Measurements from ENCODE around the gene ZNF358. TPM values are rescaled to one million over a fixed set of nuclear protein-coding genes. Genes with fewer than 3 reads are reported as not detected.

ZNF358 gene
- total RNA-seq, 4 donors from 2014 or later = 50.2 to 72.7 (median 69.1) TPM

DNA sequence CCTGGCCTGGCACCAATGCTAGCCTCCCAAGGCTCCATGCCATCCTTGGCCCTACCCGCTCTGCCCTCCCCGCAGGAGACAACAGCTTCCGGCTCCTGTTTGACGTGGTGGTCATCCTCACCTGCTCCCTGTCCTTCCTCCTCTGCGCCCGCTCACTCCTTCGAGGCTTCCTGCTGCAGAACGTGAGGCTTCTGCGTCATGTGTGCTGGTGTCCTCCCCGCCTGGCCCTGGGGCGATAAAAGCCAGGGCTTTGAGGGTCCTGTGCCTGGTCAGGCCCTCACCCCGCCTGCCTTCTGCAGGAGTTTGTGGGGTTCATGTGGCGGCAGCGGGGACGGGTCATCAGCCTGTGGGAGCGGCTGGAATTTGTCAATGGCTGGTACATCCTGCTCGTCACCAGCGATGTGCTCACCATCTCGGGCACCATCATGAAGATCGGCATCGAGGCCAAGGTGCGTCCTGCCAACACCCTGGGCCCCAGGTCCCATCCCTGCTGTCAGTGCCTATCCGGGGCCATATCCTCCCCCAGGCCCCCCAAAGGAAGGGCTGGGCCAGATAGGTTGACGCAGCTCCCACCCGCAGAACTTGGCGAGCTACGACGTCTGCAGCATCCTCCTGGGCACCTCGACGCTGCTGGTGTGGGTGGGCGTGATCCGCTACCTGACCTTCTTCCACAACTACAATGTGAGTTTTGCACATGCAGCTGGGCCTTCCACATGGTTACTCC is 12.8 kb downstream of the ZNF358 start:
- in situ Hi-C loops (cut with MboI; ENCODE audit: low pct_ligation_motif_present in 1 of 4, low pct_unique_long_range_greater_than_20kb in 1 of 4, low sequenced_read_pairs in 3 of 4) = no loop called here
- WGBS, 2 donors (ENCODE audit: low coverage in 1 of 2) = 92% methylated on average over 32 of the region's 32 CpGs; no CpG with 5 or more reads in 1 of the 2 donors

DNA sequence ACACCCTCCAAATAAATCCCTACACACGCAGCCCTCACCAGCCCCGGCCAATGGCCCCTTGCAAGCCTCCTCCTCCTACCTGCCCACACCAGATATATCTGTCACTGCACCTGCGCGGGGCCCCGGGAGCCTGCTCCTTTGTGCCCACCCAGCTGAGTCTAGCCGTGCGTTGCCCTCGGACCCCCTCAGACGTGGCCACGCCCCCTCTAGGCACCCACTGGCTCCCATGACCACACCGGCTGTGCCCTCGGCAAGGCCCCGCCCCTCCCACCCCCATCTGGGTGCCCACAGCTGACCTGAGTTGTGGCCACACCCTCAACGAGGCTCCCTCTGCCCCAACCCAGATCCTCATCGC is 13.3 kb downstream of the ZNF358 start:
- TF ChIP-seq POLR2AphosphoS5 (IDR thresholded peaks at IDR 0.05) = no peak
- TF ChIP-seq EP300 (IDR thresholded peaks at IDR 0.05; ENCODE audit: low read depth) = no peak
- TF ChIP-seq CTCF (IDR thresholded peaks at IDR 0.05) = no peak
- Histone ChIP-seq H3K27me3 (no peaks in the 10 kb centered on the region), H3K9me3 (no peaks in the 10 kb centered on the region), H3K36me3 (no peaks in the 10 kb centered on the region), H3K4me3 (no peak overlapping the region), H3K4me1 (peaks cover 0 to 7% (median 5%) of the 10 kb centered on the region in 4 donors), H3K27ac (no peak overlapping the region)
- WGBS, 2 donors (ENCODE audit: low coverage in 1 of 2) = 83% methylated on average over 14 of the region's 15 CpGs; no CpG with 5 or more reads in 1 of the 2 donors
- intact Hi-C loops (cut with DNase I; ENCODE audit: low total_unique reads) = no loop called here
- in situ Hi-C loops (cut with MboI; ENCODE audit: low pct_ligation_motif_present in 1 of 4, low pct_unique_long_range_greater_than_20kb in 1 of 4, low sequenced_read_pairs in 3 of 4) = no loop called here
- DNase-seq = no peak

More for the DNA sequence above, 12.8 kb downstream of the ZNF358 start:
- Histone ChIP-seq H3K4me1 (peaks cover 0 to 8% (median 7%) of the 10 kb centered on the region in 4 donors), H3K27me3 (no peaks in the 10 kb centered on the region), H3K9me3 (no peaks in the 10 kb centered on the region), H3K4me3 (no peak overlapping the region), H3K27ac (no peak overlapping the region), H3K36me3 (no peaks in the 10 kb centered on the region)
- intact Hi-C loops (cut with DNase I; ENCODE audit: low total_unique reads) = no loop called here
- TF ChIP-seq POLR2A (IDR thresholded peaks at IDR 0.05) = no peak
- no peak for TF ChIP-seq POLR2AphosphoS5 (IDR thresholded peaks at IDR 0.05)
- TF ChIP-seq CTCF (IDR thresholded peaks at IDR 0.05) = no peak
- no peak for TF ChIP-seq EP300 (IDR thresholded peaks at IDR 0.05; ENCODE audit: low read depth)
- no peak for DNase-seq

DNA sequence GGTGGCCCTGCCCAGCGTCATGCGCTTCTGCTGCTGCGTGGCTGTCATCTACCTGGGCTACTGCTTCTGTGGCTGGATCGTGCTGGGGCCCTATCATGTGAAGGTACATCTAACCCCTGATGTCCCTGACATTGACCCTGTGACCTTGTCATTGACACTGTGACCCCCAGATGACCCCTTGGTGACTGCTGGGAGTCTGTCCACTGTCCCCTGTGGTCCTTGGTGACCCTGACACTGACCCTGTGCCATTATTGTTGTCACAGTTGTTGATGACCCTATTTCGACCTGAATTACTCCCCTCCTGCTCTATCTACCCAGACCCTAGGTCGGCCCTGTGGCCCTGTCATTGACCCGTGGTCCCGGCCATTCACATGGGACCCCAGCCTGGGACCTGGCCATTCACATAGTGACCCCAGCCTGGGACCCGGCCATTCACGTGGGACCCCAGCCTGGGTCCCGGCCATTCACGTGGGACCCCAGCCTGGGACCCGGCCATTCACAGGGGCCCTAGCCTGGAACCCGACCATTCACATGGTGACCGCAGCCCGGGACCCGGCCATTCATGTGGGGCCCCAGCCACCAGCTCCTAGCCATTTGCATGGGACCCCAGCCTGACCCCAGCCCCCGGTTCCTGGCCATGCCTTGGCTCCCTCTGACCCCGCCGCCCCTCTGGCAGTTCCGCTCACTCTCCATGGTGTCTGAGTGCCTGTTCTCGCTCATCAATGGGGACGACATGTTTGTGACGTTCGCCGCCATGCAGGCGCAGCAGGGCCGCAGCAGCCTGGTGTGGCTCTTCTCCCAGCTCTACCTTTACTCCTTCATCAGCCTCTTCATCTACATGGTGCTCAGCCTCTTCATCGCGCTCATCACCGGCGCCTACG is 13.9 kb downstream of the ZNF358 start:
- TF ChIP-seq EP300 (IDR thresholded peaks at IDR 0.05; ENCODE audit: low read depth) (no peak), POLR2A (IDR thresholded peaks at IDR 0.05) (no peak), POLR2AphosphoS5 (IDR thresholded peaks at IDR 0.05) (no peak)
- in situ Hi-C loops (cut with MboI; ENCODE audit: low pct_ligation_motif_present in 1 of 4, low pct_unique_long_range_greater_than_20kb in 1 of 4, low sequenced_read_pairs in 3 of 4) (no loop called here), intact Hi-C loops (cut with DNase I; ENCODE audit: low total_unique reads) (loop anchor here (10.0 kb wide), 1 partner anchor 135 kb away; no protein-coding TSS in a partner anchor)
- no peak for DNase-seq
- Histone ChIP-seq H3K9me3 (no peaks in the 10 kb centered on the region), H3K27me3 (no peaks in the 10 kb centered on the region), H3K4me3 (no peak overlapping the region), H3K27ac (no peak overlapping the region), H3K4me1 (peaks cover 0 to 9% (median 5%) of the 10 kb centered on the region in 4 donors), H3K36me3 (no peaks in the 10 kb centered on the region)
- WGBS, 2 donors (ENCODE audit: low coverage in 1 of 2) = 95% methylated on average over 29 of the region's 33 CpGs; no CpG with 5 or more reads in 1 of the 2 donors

DNA sequence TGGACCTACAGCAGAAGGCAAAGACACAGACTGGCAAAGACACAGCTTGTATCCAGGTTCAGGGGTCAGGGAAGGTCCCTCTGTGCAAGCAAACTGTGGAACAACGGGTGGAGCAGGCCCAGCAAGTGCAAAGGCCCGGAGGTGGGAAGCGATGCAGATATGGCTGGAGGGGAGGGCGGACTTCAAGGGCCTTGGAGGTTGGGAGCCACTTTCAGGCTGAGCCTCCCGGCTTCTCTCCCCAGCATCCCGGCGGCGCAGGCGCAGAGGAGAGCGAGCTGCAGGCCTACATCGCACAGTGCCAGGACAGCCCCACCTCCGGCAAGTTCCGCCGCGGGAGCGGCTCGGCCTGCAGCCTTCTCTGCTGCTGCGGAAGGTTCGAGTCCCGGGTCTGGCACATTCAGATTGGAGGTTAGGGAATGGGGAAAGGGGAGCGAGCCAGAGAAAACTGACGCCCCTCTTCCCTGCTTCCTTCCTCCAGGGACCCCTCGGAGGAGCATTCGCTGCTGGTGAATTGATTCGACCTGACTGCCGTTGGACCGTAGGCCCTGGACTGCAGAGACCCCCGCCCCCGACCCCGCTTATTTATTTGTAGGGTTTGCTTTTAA is 17.5 kb downstream of the ZNF358 start:
- H3K27ac ChIP-seq = peak overlapping the region; percentile 86 to 99 (median 93)
- peak; percentile 62 for DNase-seq
- intact Hi-C loops (cut with DNase I; ENCODE audit: low total_unique reads) = loop anchor here (10.0 kb wide), 1 partner anchor 139 kb away; no protein-coding TSS in a partner anchor
- in situ Hi-C loops (cut with MboI; ENCODE audit: low pct_ligation_motif_present in 1 of 4, low pct_unique_long_range_greater_than_20kb in 1 of 4, low sequenced_read_pairs in 3 of 4) = no loop called here
- TF ChIP-seq EP300 (IDR thresholded peaks at IDR 0.05; ENCODE audit: low read depth) = no peak
- TF ChIP-seq POLR2A (IDR thresholded peaks at IDR 0.05) = no peak
- no peak for TF ChIP-seq POLR2AphosphoS5 (IDR thresholded peaks at IDR 0.05)
- TF ChIP-seq CTCF (IDR thresholded peaks at IDR 0.05) = no peak
- WGBS, 2 donors (ENCODE audit: low coverage in 1 of 2) = 43% methylated on average over 24 of the region's 30 CpGs; no CpG with 5 or more reads in 1 of the 2 donors
- H3K27me3 ChIP-seq = no peaks in the 10 kb centered on the region
- H3K9me3 ChIP-seq = no peaks in the 10 kb centered on the region
- no peaks in the 10 kb centered on the region for H3K36me3 ChIP-seq
- peak overlapping the region; percentile 57 to 76 (median 62) for H3K4me3 ChIP-seq
- peaks cover 4 to 21% (median 11%) of the 10 kb centered on the region in 4 donors for H3K4me1 ChIP-seq

Data from transverse colon (tissue), 4 donors.